DND-41 (cell line): ENCODE data around the gene DPYSL3.

Source experiments
- ATAC-seq: fragments of 200-7000 bp; cut with Tn5 transposase; 3 replicates; pipeline ENCODE4 v1.9.1; 2021; ENCODE audit warnings: low read depth; ENCODE audit not compliant: insufficient read depth
- DNase-seq: peaks from one replicate; pipeline ENCODE4 v3.0.0-alpha.2; 2020
- H2AFZ ChIP-seq: 2 replicates; pipeline ENCODE4 v1.6.0; 2012; ENCODE audit warnings: low read depth, low read length
- H3K27ac ChIP-seq: 2 replicates; pipeline ENCODE4 v1.5.1; 2012; ENCODE audit warnings: low read length, inconsistent platforms
- H3K27me3 ChIP-seq: fragments of 200-600 bp; sonication (generic); 2 replicates; pipeline ENCODE4 v1.6.0; 2012; ENCODE audit warnings: low read length, mild to moderate bottlenecking, inconsistent platforms; ENCODE audit not compliant: insufficient read depth, poor library complexity
- H3K36me3 ChIP-seq: 2 replicates; pipeline ENCODE4 v1.5.1; 2012; ENCODE audit warnings: low read length, inconsistent platforms; ENCODE audit not compliant: insufficient read depth
- H3K4me1 ChIP-seq: 2 replicates; pipeline ENCODE4 v1.5.1; 2012; ENCODE audit warnings: mild to moderate bottlenecking, low read length; ENCODE audit not compliant: insufficient read depth
- H3K4me2 ChIP-seq: 2 replicates; pipeline ENCODE4 v1.6.0; 2012; ENCODE audit warnings: mild to moderate bottlenecking, moderate library complexity, low read length, inconsistent platforms; ENCODE audit not compliant: insufficient read depth
- H3K4me3 ChIP-seq, 2 experiments: fragments of 200-600 bp in 1 of 2; shearing (Covaris generic) in 1 of 2; 2 replicates each; pipeline ENCODE4 v1.5.1; 2012 to 2016; ENCODE audit warnings: inconsistent platforms in 2 of 2, low read length in 2 of 2, mild to moderate bottlenecking in 2 of 2, low read depth in 1 of 2, moderate library complexity in 1 of 2
- H3K79me2 ChIP-seq: 2 replicates; pipeline ENCODE4 v1.6.0; 2012; ENCODE audit warnings: low read length, inconsistent platforms; ENCODE audit not compliant: insufficient read depth
- H3K9ac ChIP-seq: 2 replicates; pipeline ENCODE4 v1.6.0; 2012; ENCODE audit warnings: low read depth, mild to moderate bottlenecking, inconsistent platforms, low read length, moderate library complexity
- H3K9me3 ChIP-seq: 2 replicates; pipeline ENCODE4 v1.5.1; 2012; ENCODE audit warnings: low read length, moderate library complexity, mild to moderate bottlenecking, inconsistent platforms; ENCODE audit not compliant: insufficient read depth, severe bottlenecking
- H4K20me1 ChIP-seq: 2 replicates; pipeline ENCODE4 v1.6.0; 2012; ENCODE audit warnings: low read length; ENCODE audit not compliant: insufficient read depth
- CTCF ChIP-seq: IDR thresholded peaks from 2 replicates; pipeline ENCODE4 v1.5.1; 2012; ENCODE audit warnings: borderline replicate concordance, low read length, moderate library complexity, mild to moderate bottlenecking; ENCODE audit not compliant: poor library complexity, severe bottlenecking; ENCODE audit errors: extremely low read depth
- EZH2 ChIP-seq: IDR thresholded peaks from 3 replicates; pipeline ENCODE4 v1.6.1; 2012; ENCODE audit warnings: borderline replicate concordance, low read depth, mild to moderate bottlenecking, moderate library complexity, low read length, inconsistent platforms; ENCODE audit not compliant: severe bottlenecking

Gene DPYSL3

GRCh38 chr5:147361441-147362175, 148.3 kb downstream of the DPYSL3 start:
- no peak for TF ChIP-seq EZH2
- no peak for TF ChIP-seq CTCF
- no peak overlapping the region for H3K4me3 ChIP-seq

GRCh38 chr5:147360816-147361215, 149.1 kb downstream of the DPYSL3 start:
- H3K9ac ChIP-seq = no peak overlapping the region
- H3K36me3 ChIP-seq = no peaks in the 10 kb centered on the region
- H3K4me2 ChIP-seq = no peak overlapping the region
- H3K79me2 ChIP-seq = no peaks in the 10 kb centered on the region
- H2AFZ ChIP-seq = no peak overlapping the region
- no peaks in the 10 kb centered on the region for H3K27me3 ChIP-seq
- no peaks in the 10 kb centered on the region for H4K20me1 ChIP-seq
- H3K9me3 ChIP-seq = no peaks in the 10 kb centered on the region
- DNase-seq = no peak
- H3K27ac ChIP-seq = no peak overlapping the region
- no peak overlapping the region for H3K4me3 ChIP-seq
- TF ChIP-seq CTCF (no peak), EZH2 (no peak)
- no peaks in the 10 kb centered on the region for H3K4me1 ChIP-seq
- no peak for ATAC-seq

More at GRCh38 chr5:147361441-147362175, 148.3 kb downstream of the DPYSL3 start:
- no peaks in the 10 kb centered on the region for H3K9me3 ChIP-seq
- no peak overlapping the region for H3K27ac ChIP-seq
- no peak for DNase-seq
- ATAC-seq = no peak
- no peaks in the 10 kb centered on the region for H3K79me2 ChIP-seq
- no peak overlapping the region for H3K9ac ChIP-seq
- no peak overlapping the region for H3K4me2 ChIP-seq
- H3K4me1 ChIP-seq = no peaks in the 10 kb centered on the region
- H3K36me3 ChIP-seq = no peaks in the 10 kb centered on the region
- no peaks in the 10 kb centered on the region for H4K20me1 ChIP-seq
- no peaks in the 10 kb centered on the region for H3K27me3 ChIP-seq
- no peak overlapping the region for H2AFZ ChIP-seq

- H3K4me1 ChIP-seq = no peaks in the 10 kb centered on the region
- ATAC-seq = no peak
- no peaks in the 10 kb centered on the region for H3K36me3 ChIP-seq
- no peaks in the 10 kb centered on the region for H3K27me3 ChIP-seq
- no peak overlapping the region for H2AFZ ChIP-seq
- TF ChIP-seq CTCF (no peak), EZH2 (no peak)
- no peak for DNase-seq
- no peak overlapping the region for H3K27ac ChIP-seq
- no peaks in the 10 kb centered on the region for H3K9me3 ChIP-seq
- H3K9ac ChIP-seq = no peak overlapping the region
- H3K79me2 ChIP-seq = no peaks in the 10 kb centered on the region
- H3K4me2 ChIP-seq = no peak overlapping the region
- H3K4me3 ChIP-seq = no peak overlapping the region
- no peaks in the 10 kb centered on the region for H4K20me1 ChIP-seq
Measured at GRCh38 chr5:147359581-147359980, 150.3 kb downstream of the DPYSL3 start.
